Vagina (tissue), 2 donors: ENCODE measurements around the gene SPECC1L. TPM values are rescaled to one million over a fixed set of nuclear protein-coding genes. Genes with fewer than 3 reads are reported as not detected.

Source experiments
- DNase-seq, 2 donors: peaks; one replicate each; pipeline ENCODE4 v3.0.0-alpha.2; 2017; ENCODE audit errors: extremely low spot score in 2 of 2
- H3K27ac ChIP-seq: fragments of 200-600 bp; sonication (generic); one replicate; pipeline ENCODE4 v1.5.1; 2019
- H3K27me3 ChIP-seq: fragments of 200-600 bp; sonication (generic); one replicate; pipeline ENCODE4 v1.5.1; 2019
- H3K36me3 ChIP-seq, 2 donors: fragments of 200-600 bp; sonication (generic); one replicate each; pipeline ENCODE4 v1.5.1; 2017 to 2019
- H3K4me1 ChIP-seq: fragments of 200-600 bp; sonication (generic); one replicate; pipeline ENCODE4 v1.5.1; 2019
- H3K4me3 ChIP-seq, 2 donors: fragments of 200-600 bp; sonication (generic); 1 replicate in 1 of 2; 2 replicates in 1 of 2; pipeline ENCODE4 v1.5.1; 2016 to 2019
- H3K9me3 ChIP-seq: fragments of 200-600 bp; sonication (generic); one replicate; pipeline ENCODE4 v1.5.1; 2019
- CTCF ChIP-seq, 3 experiments: fragments of 450-650 bp in 2 of 3; fragments of 200-600 bp in 1 of 3; sonication (generic) in 1 of 3; IDR thresholded peaks; one replicate each; pipeline ENCODE4 v1.5.1; 2017 to 2019; ENCODE audit warnings: antibody characterized with exemption in 3 of 3, mild to moderate bottlenecking in 2 of 3, moderate library complexity in 2 of 3
- POLR2A ChIP-seq, 2 donors: fragments of 450-650 bp; IDR thresholded peaks; one replicate each; pipeline ENCODE4 v1.6.1; 2017; ENCODE audit warnings: antibody characterized with exemption in 2 of 2, mild to moderate bottlenecking in 2 of 2, moderate library complexity in 2 of 2
- POLR2AphosphoS5 ChIP-seq, 2 donors: sonication (generic); formaldehyde crosslinking; IDR thresholded peaks; one replicate each; pipeline ENCODE4 v1.9.0; 2017; ENCODE audit warnings: antibody characterized with exemption in 2 of 2, mild to moderate bottlenecking in 2 of 2, low read depth in 1 of 2; ENCODE audit not compliant: insufficient read depth in 1 of 2
- intact Hi-C: fragments of 100-400 bp; cut with DNase I; formaldehyde crosslinking; loops from one replicate; pipeline ENCODE4 v1.15.1; 2023
- total RNA-seq: library from RNA; depleted of rRNA; stranded (reverse); fragments of >200 nt; gene quantifications from one replicate; pipeline ENCODE4 v1.2.3, GENCODE V29; 2016

SPECC1L gene
- total RNA-seq, 1 donor from 2014 or later, result 38.8 TPM

- H3K9me3 ChIP-seq, result no peaks in the 10 kb centered on the region
- peak overlapping the region; percentile 59 for H3K27ac ChIP-seq
- DNase-seq, result no peak
- no peak for TF ChIP-seq CTCF (IDR thresholded peaks at IDR 0.05)
- no peak for TF ChIP-seq POLR2A (IDR thresholded peaks at IDR 0.05)
- no peak for TF ChIP-seq POLR2AphosphoS5 (IDR thresholded peaks at IDR 0.05; ENCODE audit: insufficient read depth in 1 of 2, low read depth in 1 of 2)
- no peaks in the 10 kb centered on the region for H3K36me3 ChIP-seq
- intact Hi-C loops, result no loop called here
- H3K4me3 ChIP-seq, result no peak overlapping the region
- no peaks in the 10 kb centered on the region for H3K27me3 ChIP-seq
- H3K4me1 ChIP-seq, result peaks cover 41% of the 10 kb centered on the region
These were observed 132.7 kb downstream of the SPECC1L start for GRCh38 chr22:24403346-24403745.

DNA sequence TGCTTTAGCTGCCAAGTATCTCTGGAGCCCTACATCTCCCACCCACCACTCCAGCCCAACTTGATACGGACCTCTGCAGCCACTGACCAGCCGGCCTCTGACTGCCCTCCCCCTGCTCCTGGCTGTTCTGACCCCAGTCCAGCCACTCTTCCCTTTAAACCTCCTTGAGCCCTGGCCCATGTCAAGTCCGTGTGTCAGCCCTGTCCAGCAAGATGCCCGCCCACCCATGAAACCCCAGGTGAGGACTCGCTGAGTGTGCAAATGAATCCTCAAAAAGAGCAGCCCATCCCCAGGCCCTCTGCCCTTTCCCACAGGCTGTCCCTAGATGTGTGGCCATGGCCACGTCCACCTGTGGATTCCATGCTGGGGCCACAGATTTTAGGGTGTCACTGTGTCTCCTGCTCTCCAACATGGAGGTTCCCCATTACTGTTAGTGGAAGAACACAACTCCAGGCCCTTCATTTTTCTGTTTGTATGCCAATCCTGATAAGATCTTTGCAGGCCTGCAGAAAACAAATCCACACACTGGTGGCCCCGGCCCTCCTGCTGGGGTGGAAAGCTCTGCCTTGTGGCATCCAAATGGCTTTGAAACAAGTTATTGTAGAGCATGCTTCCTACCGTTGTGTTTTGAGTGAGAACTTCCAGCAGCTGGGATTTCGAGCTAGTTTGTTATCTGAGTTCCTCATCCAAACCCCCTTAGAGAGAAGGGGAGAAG lies 134.1 kb downstream of the SPECC1L start:
- H3K27ac ChIP-seq, result no peak overlapping the region
- DNase-seq, result no peak
- H3K4me1 ChIP-seq, result peaks cover 41% of the 10 kb centered on the region
- intact Hi-C loops, result no loop called here
- no peak for TF ChIP-seq CTCF (IDR thresholded peaks at IDR 0.05)
- TF ChIP-seq POLR2A (IDR thresholded peaks at IDR 0.05), result no peak
- no peak for TF ChIP-seq POLR2AphosphoS5 (IDR thresholded peaks at IDR 0.05; ENCODE audit: insufficient read depth in 1 of 2, low read depth in 1 of 2)
- no peak overlapping the region for H3K4me3 ChIP-seq
- H3K9me3 ChIP-seq, result no peaks in the 10 kb centered on the region
- no peaks in the 10 kb centered on the region for H3K36me3 ChIP-seq
- H3K27me3 ChIP-seq, result no peaks in the 10 kb centered on the region

GRCh38 chr22:24405631-24406321 lies 135.1 kb downstream of the SPECC1L start:
- intact Hi-C loops, result no loop called here
- DNase-seq, result no peak
- Histone ChIP-seq H3K27ac (no peak overlapping the region), H3K4me1 (peaks cover 34% of the 10 kb centered on the region), H3K36me3 (no peaks in the 10 kb centered on the region), H3K4me3 (no peak overlapping the region), H3K27me3 (no peaks in the 10 kb centered on the region), H3K9me3 (no peaks in the 10 kb centered on the region)
- TF ChIP-seq POLR2AphosphoS5 (IDR thresholded peaks at IDR 0.05; ENCODE audit: insufficient read depth in 1 of 2, low read depth in 1 of 2), result no peak
- no peak for TF ChIP-seq POLR2A (IDR thresholded peaks at IDR 0.05)
- TF ChIP-seq CTCF (IDR thresholded peaks at IDR 0.05), result no peak

DNA sequence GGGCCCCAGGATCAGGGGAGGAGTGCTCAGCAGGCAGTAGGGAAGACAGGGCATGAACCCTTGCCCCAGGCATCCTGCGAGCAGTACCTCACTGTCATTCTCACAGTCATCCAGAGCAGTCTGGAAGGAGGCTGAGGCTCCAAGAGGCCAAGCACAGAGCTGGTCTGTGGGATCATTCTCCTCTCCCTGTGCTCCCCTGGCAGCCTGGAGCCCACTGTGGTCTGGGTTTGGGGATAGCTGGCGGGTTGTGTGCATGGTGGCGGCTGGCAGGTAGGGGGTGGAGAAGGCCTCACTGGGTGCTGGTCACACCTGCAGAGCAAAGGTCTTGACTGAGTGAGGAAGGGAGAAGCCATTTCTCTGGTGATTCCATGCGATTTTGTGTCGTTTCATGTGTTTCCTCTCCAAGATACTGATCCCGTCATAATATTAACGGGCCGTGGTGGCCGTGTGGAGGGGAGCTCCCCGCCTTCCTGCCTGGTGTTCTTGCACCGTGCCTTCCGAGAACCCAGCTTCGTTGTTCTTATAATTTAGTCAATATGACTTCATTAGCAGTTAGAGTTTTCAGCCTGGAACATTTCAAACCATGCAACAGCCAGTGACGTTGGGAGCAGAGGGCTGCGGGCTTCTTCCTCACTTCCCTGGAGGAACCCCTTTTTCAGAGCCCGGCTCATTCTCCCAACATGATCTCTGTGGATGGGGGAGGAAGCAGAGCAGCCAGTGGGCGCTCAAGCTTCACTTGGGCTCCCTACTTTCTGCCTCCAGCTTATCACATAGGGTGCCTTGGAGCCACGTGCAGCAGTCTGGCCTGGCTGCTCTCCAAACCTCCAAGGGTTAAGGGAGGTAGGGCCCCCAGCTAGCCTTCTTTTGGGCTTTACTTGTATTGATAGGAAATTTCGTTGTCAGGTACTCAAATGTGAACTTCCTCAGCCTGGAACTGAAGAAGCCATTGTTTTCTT lies 136.0 kb downstream of the SPECC1L start:
- H3K27ac ChIP-seq, result no peak overlapping the region

GRCh38 chr22:24407278-24407665 lies 136.6 kb downstream of the SPECC1L start:
- no peak overlapping the region for H3K27ac ChIP-seq

More for the DNA sequence above, 136.0 kb downstream of the SPECC1L start:
- no peak for TF ChIP-seq POLR2A (IDR thresholded peaks at IDR 0.05)
- Histone ChIP-seq H3K4me1 (peaks cover 25% of the 10 kb centered on the region), H3K4me3 (no peak overlapping the region), H3K27me3 (no peaks in the 10 kb centered on the region), H3K36me3 (no peaks in the 10 kb centered on the region), H3K9me3 (no peaks in the 10 kb centered on the region)
- DNase-seq, result no peak
- intact Hi-C loops, result no loop called here

More at GRCh38 chr22:24407278-24407665, 136.6 kb downstream of the SPECC1L start:
- H3K27me3 ChIP-seq, result no peaks in the 10 kb centered on the region
- H3K4me3 ChIP-seq, result no peak overlapping the region
- DNase-seq, result no peak
- no peaks in the 10 kb centered on the region for H3K9me3 ChIP-seq
- no peaks in the 10 kb centered on the region for H3K36me3 ChIP-seq
- no peak for TF ChIP-seq POLR2A (IDR thresholded peaks at IDR 0.05)
- TF ChIP-seq CTCF (IDR thresholded peaks at IDR 0.05), result no peak
- TF ChIP-seq POLR2AphosphoS5 (IDR thresholded peaks at IDR 0.05; ENCODE audit: insufficient read depth in 1 of 2, low read depth in 1 of 2), result no peak
- intact Hi-C loops, result no loop called here
- peaks cover 19% of the 10 kb centered on the region for H3K4me1 ChIP-seq
